Ishikawa (cell line): ENCODE data around the gene HS6ST1.

Source experiments
- CEBPB ChIP-seq: IDR thresholded peaks from 2 replicates; pipeline ENCODE4 v1.6.1; 2012
- CREB1 ChIP-seq: IDR thresholded peaks from 2 replicates; pipeline ENCODE4 v1.6.1; 2012; ENCODE audit warnings: low read depth
- EGR1 ChIP-seq: IDR thresholded peaks from 2 replicates; pipeline ENCODE4 v1.6.1; 2012
- EP300 ChIP-seq: IDR thresholded peaks from 2 replicates; pipeline ENCODE4 v1.6.1; 2012; ENCODE audit warnings: borderline replicate concordance
- FOXM1 ChIP-seq: IDR thresholded peaks from 2 replicates; pipeline ENCODE4 v1.6.1; 2012; ENCODE audit warnings: low read depth, borderline replicate concordance
- MAX ChIP-seq: IDR thresholded peaks from 2 replicates; pipeline ENCODE4 v1.6.1; 2012
- NFIC ChIP-seq: IDR thresholded peaks from 2 replicates; pipeline ENCODE4 v1.6.1; 2012
- RAD21 ChIP-seq: IDR thresholded peaks from 2 replicates; pipeline ENCODE4 v1.6.1; 2012; ENCODE audit warnings: low read depth
- REST ChIP-seq: IDR thresholded peaks from 2 replicates; pipeline ENCODE4 v1.6.1; 2012; ENCODE audit warnings: low read depth, mild to moderate bottlenecking
- TAF1 ChIP-seq: IDR thresholded peaks from 2 replicates; pipeline ENCODE4 v1.6.1; 2012; ENCODE audit warnings: low read depth, mild to moderate bottlenecking
- TCF12 ChIP-seq: IDR thresholded peaks from 2 replicates; pipeline ENCODE4 v1.6.1; 2012; ENCODE audit warnings: low read depth
- TEAD4 ChIP-seq: IDR thresholded peaks from 2 replicates; pipeline ENCODE4 v1.6.1; 2012
- USF1 ChIP-seq: IDR thresholded peaks from 2 replicates; pipeline ENCODE4 v1.6.1; 2012
- YY1 ChIP-seq: IDR thresholded peaks from 2 replicates; pipeline ENCODE4 v1.6.1; 2012; ENCODE audit warnings: low read depth
- ZBTB7A ChIP-seq: IDR thresholded peaks from 2 replicates; pipeline ENCODE4 v1.6.1; 2012; ENCODE audit warnings: low read depth

The HS6ST1 gene

GRCh38 chr2:128345436-128346165 lies 26.9 kb upstream of the HS6ST1 start:
- TF ChIP-seq CEBPB (no peak), USF1 (no peak), EGR1 (no peak), TAF1 (no peak), EP300 (no peak), TCF12 (no peak), NFIC (no peak), TEAD4 (no peak), ZBTB7A (no peak), RAD21 (no peak), REST (no peak), CREB1 (no peak), FOXM1 (no peak), MAX (no peak)

GRCh38 chr2:128344101-128344500 lies 25.4 kb upstream of the HS6ST1 start:
- TF ChIP-seq EP300 (no peak), CREB1 (no peak), USF1 (no peak), TEAD4 (no peak)

- TF ChIP-seq ZBTB7A, result no peak
- TF ChIP-seq REST, result no peak
- no peak for TF ChIP-seq CEBPB
- TF ChIP-seq TAF1, result no peak
- TF ChIP-seq MAX, result no peak
- no peak for TF ChIP-seq USF1
- TF ChIP-seq EGR1, result no peak
- no peak for TF ChIP-seq YY1
- no peak for TF ChIP-seq TEAD4
- no peak for TF ChIP-seq CREB1
- no peak for TF ChIP-seq RAD21
- no peak for TF ChIP-seq EP300
- no peak for TF ChIP-seq FOXM1
- no peak for TF ChIP-seq TCF12
- TF ChIP-seq NFIC, result no peak
These were observed 24.8 kb upstream of the HS6ST1 start for GRCh38 chr2:128343459-128343858.

- TF ChIP-seq CEBPB (no peak), RAD21 (no peak), CREB1 (no peak), TEAD4 (no peak), USF1 (no peak), YY1 (no peak), ZBTB7A (no peak), EGR1 (no peak), NFIC (no peak), REST (no peak), TCF12 (no peak), EP300 (no peak), TAF1 (no peak), FOXM1 (no peak)
These were observed 23.9 kb upstream of the HS6ST1 start for GRCh38 chr2:128342550-128342949.
